Stimulated activated naive B cell treated with anti-CD40 and anti-IgM and Interleukin-4, amounts not matched to agents 10 μg/mL and 1 μg/mL and 100 μg/mL, for 72 hours (primary cell): ENCODE measurements around the gene ARHGEF4.

Source experiments
- ATAC-seq, 2 donors: fragments of 150-1000 bp; cut with Tn5 transposase; replicated peaks; 2 replicates each; pipeline ENCODE4 v1.10.0; 2021; ENCODE audit warnings: moderate library complexity in 1 of 2
- DNase-seq: peaks from one replicate; pipeline ENCODE4 v3.0.0; 2021
- H3K27ac Mint-ChIP-seq: one replicate; pipeline ENCODE4 v1.8.0; 2022; ENCODE audit warnings: mild to moderate bottlenecking, mixed read lengths
- H3K27me3 Mint-ChIP-seq, 2 donors: one replicate each; pipeline ENCODE4 v1.8.0; 2022; ENCODE audit warnings: mixed read lengths in 2 of 2
- H3K36me3 Mint-ChIP-seq, 2 donors: one replicate each; pipeline ENCODE4 v1.8.0; 2022; ENCODE audit warnings: mixed read lengths in 2 of 2, mild to moderate bottlenecking in 1 of 2
- H3K4me1 Mint-ChIP-seq, 2 donors: one replicate each; pipeline ENCODE4 v1.8.0; 2022; ENCODE audit warnings: mixed read lengths in 2 of 2, mild to moderate bottlenecking in 1 of 2
- H3K4me3 Mint-ChIP-seq, 2 donors: one replicate each; pipeline ENCODE4 v1.8.0; 2022; ENCODE audit warnings: mild to moderate bottlenecking in 2 of 2, mixed read lengths in 2 of 2, moderate library complexity in 1 of 2
- H3K9me3 Mint-ChIP-seq, 2 donors: one replicate each; pipeline ENCODE4 v1.8.0; 2022; ENCODE audit warnings: mixed read lengths in 2 of 2, mild to moderate bottlenecking in 1 of 2

ARHGEF4 gene

GRCh38 chr2:130913891-130914290 lies 77.2 kb downstream of the ARHGEF4 start:
- H3K4me3 Mint-ChIP-seq = no peak overlapping the region
- DNase-seq (no peak), ATAC-seq (no peak)
- H3K27ac Mint-ChIP-seq = no peak overlapping the region
- no peaks in the 10 kb centered on the region for H3K36me3 Mint-ChIP-seq
- no peaks in the 10 kb centered on the region for H3K9me3 Mint-ChIP-seq
- H3K27me3 Mint-ChIP-seq = peaks cover 26 to 46% of the 10 kb centered on the region in 2 donors
- H3K4me1 Mint-ChIP-seq = no peaks in the 10 kb centered on the region

- Mint-ChIP-seq H3K36me3 (no peaks in the 10 kb centered on the region), H3K27me3 (peaks cover 16 to 39% of the 10 kb centered on the region in 2 donors), H3K4me1 (no peaks in the 10 kb centered on the region), H3K4me3 (no peak overlapping the region), H3K27ac (no peak overlapping the region), H3K9me3 (no peaks in the 10 kb centered on the region)
- DNase-seq (no peak), ATAC-seq (no peak)
These were observed 78.4 kb downstream of the ARHGEF4 start for GRCh38 chr2:130915149-130915548.

GRCh38 chr2:130915595-130916437 lies 79.1 kb downstream of the ARHGEF4 start:
- H3K9me3 Mint-ChIP-seq = no peaks in the 10 kb centered on the region
- ATAC-seq = no peak
- no peaks in the 10 kb centered on the region for H3K36me3 Mint-ChIP-seq

GRCh38 chr2:130916438-130916705 lies 79.7 kb downstream of the ARHGEF4 start:
- no peak for ATAC-seq
- Mint-ChIP-seq H3K36me3 (no peaks in the 10 kb centered on the region), H3K9me3 (no peaks in the 10 kb centered on the region), H3K27me3 (peaks cover 16 to 39% of the 10 kb centered on the region in 2 donors), H3K4me3 (no peak overlapping the region), H3K27ac (no peak overlapping the region), H3K4me1 (no peaks in the 10 kb centered on the region)
- DNase-seq = no peak

More at GRCh38 chr2:130915595-130916437, 79.1 kb downstream of the ARHGEF4 start:
- DNase-seq = no peak
- Mint-ChIP-seq H3K4me1 (no peaks in the 10 kb centered on the region), H3K27me3 (peaks cover 16 to 39% of the 10 kb centered on the region in 2 donors), H3K4me3 (no peak overlapping the region), H3K27ac (no peak overlapping the region)

DNA sequence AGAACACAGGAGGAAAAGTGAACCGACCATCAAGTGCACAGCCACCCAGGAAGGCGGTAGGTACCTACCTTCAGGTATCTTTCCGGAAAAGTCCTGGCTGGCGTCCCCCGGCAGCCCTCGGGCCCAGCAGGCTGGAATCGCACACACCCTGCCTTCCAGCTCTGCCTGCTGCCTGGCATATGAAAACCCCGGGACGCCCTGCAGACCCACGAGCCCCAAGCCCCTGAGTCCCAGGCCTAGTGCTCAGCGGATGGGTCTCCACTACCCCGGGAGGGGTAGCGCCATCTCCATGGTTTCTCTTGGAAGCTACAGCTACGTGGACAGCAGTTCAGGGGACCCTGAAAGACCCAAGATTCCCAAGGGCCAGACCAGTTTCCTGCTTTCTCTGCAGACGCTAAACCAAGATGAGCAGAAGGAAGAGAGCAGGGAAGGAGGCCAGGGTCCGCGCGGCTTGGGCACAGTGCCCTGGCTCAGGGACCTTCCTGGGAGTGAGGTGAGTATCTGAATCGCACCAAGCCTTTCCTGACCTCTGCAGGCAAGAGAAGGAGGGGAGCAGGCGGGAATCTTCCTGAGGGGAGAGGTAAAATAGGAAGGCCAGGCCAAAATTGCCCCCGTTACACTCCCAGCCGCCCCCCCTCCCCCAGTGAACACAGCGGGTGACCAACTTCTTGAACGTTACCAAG lies 80.4 kb downstream of the ARHGEF4 start:
- Mint-ChIP-seq H3K36me3 (no peaks in the 10 kb centered on the region), H3K27ac (no peak overlapping the region), H3K4me1 (no peaks in the 10 kb centered on the region), H3K9me3 (no peaks in the 10 kb centered on the region), H3K4me3 (no peak overlapping the region), H3K27me3 (peaks cover 16 to 39% of the 10 kb centered on the region in 2 donors)
- DNase-seq = no peak
- no peak for ATAC-seq

GRCh38 chr2:130918393-130918792 lies 81.7 kb downstream of the ARHGEF4 start:
- Mint-ChIP-seq H3K4me3 (no peak overlapping the region), H3K27me3 (peaks cover 16 to 39% of the 10 kb centered on the region in 2 donors), H3K36me3 (no peaks in the 10 kb centered on the region), H3K27ac (no peak overlapping the region), H3K9me3 (no peaks in the 10 kb centered on the region), H3K4me1 (no peaks in the 10 kb centered on the region)
- DNase-seq (no peak), ATAC-seq (no peak)

DNA sequence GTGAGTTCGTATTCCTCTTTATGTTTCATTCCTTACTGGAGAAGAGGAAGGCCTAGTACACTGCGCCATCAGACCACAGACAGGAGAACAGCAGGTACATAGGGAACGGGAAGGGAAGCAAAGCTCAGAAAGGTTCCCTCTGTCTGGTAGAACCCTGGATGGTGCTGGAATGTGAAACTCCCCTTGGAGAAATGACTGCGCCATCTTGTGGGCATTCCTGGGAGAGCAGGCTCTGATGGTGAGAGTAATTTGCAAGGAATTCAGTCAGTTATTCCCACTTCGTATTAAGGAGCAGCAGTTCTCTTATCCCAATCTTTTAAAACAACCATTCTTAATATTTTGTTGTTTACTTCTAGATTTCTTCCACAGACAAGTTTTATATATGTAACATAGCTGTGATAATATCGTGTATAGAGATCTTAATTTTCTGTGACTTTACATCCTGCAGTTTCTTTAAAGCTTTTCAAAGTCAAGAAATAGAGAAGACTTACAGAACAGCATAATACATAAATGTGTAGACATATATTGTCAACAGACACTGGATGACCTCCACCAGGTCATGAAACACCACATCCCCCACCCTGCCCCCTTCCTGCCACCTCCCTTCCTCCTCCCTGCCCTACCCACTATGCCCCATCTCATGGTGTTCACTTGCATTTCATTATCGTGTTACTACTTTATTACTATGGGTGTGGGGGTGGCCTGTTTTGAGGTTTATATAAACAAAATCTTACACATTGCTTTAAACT lies 83.9 kb downstream of the ARHGEF4 start:
- Mint-ChIP-seq H3K27me3 (peaks cover 6 to 25% of the 10 kb centered on the region in 2 donors), H3K36me3 (no peaks in the 10 kb centered on the region), H3K9me3 (no peaks in the 10 kb centered on the region), H3K4me1 (no peaks in the 10 kb centered on the region), H3K4me3 (no peak overlapping the region), H3K27ac (no peak overlapping the region)
- no peak for ATAC-seq
- DNase-seq = no peak

DNA sequence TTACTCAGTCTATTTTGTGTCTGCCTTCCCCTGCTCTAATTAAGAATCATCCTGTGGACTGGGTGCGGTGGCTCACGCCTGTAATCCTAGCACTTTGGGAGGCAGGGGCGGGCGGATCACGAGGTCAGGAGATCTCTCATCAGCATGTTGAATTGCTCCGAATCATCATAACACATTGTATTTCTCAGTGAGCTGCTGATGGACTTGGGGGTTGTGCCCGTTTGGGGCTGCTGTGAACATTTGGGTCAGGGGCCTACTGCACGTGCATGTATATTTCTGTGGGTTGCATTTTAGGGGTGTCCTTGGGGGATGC lies 84.4 kb downstream of the ARHGEF4 start:
- Mint-ChIP-seq H3K36me3 (no peaks in the 10 kb centered on the region), H3K4me1 (no peaks in the 10 kb centered on the region), H3K4me3 (no peak overlapping the region), H3K27ac (no peak overlapping the region), H3K27me3 (peaks cover 4 to 22% of the 10 kb centered on the region in 2 donors), H3K9me3 (no peaks in the 10 kb centered on the region)
- DNase-seq (no peak), ATAC-seq (no peak)

GRCh38 chr2:130922417-130922816 lies 85.7 kb downstream of the ARHGEF4 start:
- DNase-seq (no peak), ATAC-seq (no peak)
- Mint-ChIP-seq H3K27me3 (peaks cover 5 to 20% of the 10 kb centered on the region in 2 donors), H3K36me3 (no peaks in the 10 kb centered on the region), H3K27ac (no peak overlapping the region), H3K9me3 (peaks cover 0 to 4% of the 10 kb centered on the region in 2 donors), H3K4me1 (no peaks in the 10 kb centered on the region), H3K4me3 (no peak overlapping the region)

DNA sequence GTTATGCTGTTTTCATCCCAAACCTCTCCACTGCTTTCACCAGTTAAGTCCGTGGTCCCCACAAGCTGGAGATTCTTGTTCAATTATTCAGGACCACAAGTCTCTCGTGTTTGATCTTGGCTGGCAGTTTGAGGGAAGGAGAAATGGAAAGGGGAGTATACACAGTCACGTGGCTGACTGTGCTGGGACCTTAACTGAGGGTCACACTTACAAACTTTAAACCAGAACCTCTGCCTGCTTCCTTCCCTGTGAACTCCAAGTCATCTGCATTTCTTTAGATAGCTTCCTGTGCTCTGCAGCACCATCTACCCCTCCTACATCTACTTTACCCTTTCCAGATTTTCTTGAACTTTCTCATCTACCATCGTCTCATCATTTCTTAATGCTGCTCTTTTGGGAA lies 91.7 kb downstream of the ARHGEF4 start:
- H3K27me3 Mint-ChIP-seq = peaks cover 10 to 29% of the 10 kb centered on the region in 2 donors
- H3K27ac Mint-ChIP-seq = no peak overlapping the region
- no peaks in the 10 kb centered on the region for H3K4me1 Mint-ChIP-seq
- no peak overlapping the region for H3K4me3 Mint-ChIP-seq
- H3K36me3 Mint-ChIP-seq = peaks cover 0 to 3% of the 10 kb centered on the region in 2 donors
- DNase-seq (no peak), ATAC-seq (no peak)
- H3K9me3 Mint-ChIP-seq = peaks cover 5 to 12% of the 10 kb centered on the region in 2 donors

DNA sequence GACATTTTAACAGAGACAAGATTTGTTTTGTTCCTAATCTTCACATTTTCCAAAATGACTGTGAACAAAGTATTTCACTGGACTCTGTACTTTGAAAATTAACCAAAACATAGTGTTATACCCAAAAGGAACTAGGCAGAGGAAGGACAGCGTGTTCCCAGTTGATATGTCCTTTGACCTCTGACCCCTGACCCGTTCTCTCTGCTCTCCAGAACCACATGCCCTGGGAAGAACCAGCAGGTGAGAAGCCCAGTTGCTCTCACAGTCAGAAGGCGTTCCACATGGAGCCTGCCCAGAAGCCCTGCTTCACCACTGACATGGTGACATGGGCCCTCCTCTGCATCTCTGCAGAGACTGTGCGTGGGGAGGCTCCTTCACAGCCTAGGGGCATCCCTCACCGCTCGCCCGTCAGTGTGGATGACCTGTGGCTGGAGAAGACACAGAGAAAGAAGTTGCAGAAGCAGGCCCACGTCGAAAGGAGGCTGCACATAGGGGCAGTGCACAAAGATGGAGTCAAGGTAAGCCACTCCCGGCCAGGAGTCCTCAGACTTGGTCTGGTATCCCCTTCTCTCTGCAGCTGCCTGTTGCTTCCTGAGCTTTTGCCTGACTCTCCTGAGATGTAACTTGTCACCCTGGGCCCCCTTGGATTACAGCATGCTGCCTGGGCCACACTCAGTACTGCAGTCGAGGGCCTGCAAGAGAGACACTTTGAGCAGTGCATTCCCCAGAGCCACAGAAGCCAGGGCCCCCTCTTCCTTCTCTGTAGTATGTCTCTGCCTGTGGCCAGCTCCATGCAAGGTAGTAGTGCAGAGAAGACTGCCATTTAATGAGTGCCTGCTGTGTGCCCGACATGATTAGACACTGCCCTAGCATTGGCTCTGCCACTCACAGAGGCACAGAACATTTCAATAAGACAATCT lies 94.3 kb downstream of the ARHGEF4 start:
- H3K36me3 Mint-ChIP-seq = peaks cover 0 to 3% of the 10 kb centered on the region in 2 donors
- peaks cover 11 to 16% of the 10 kb centered on the region in 2 donors for H3K9me3 Mint-ChIP-seq
- no peak for ATAC-seq
- H3K27ac Mint-ChIP-seq = no peak overlapping the region
- H3K4me1 Mint-ChIP-seq = no peaks in the 10 kb centered on the region
- no peak for DNase-seq
- no peak overlapping the region for H3K4me3 Mint-ChIP-seq
- peaks cover 10 to 29% of the 10 kb centered on the region in 2 donors for H3K27me3 Mint-ChIP-seq

- Mint-ChIP-seq H3K27ac (no peak overlapping the region), H3K36me3 (peaks cover 0 to 5% of the 10 kb centered on the region in 2 donors), H3K4me3 (no peak overlapping the region), H3K9me3 (peaks cover 9 to 11% of the 10 kb centered on the region in 2 donors), H3K27me3 (peaks cover 9 to 26% of the 10 kb centered on the region in 2 donors), H3K4me1 (no peaks in the 10 kb centered on the region)
- DNase-seq (no peak), ATAC-seq (no peak)
These were observed 96.8 kb downstream of the ARHGEF4 start for GRCh38 chr2:130933501-130933900.

GRCh38 chr2:130936451-130936850 lies 99.7 kb downstream of the ARHGEF4 start:
- DNase-seq (no peak), ATAC-seq (no peak)
- no peak overlapping the region for H3K27ac Mint-ChIP-seq
- H3K36me3 Mint-ChIP-seq = peaks cover 0 to 2% of the 10 kb centered on the region in 2 donors
- peaks cover 11 to 13% of the 10 kb centered on the region in 2 donors for H3K9me3 Mint-ChIP-seq
- no peaks in the 10 kb centered on the region for H3K4me1 Mint-ChIP-seq
- peaks cover 10 to 26% of the 10 kb centered on the region in 2 donors for H3K27me3 Mint-ChIP-seq
- H3K4me3 Mint-ChIP-seq = no peak overlapping the region

DNA sequence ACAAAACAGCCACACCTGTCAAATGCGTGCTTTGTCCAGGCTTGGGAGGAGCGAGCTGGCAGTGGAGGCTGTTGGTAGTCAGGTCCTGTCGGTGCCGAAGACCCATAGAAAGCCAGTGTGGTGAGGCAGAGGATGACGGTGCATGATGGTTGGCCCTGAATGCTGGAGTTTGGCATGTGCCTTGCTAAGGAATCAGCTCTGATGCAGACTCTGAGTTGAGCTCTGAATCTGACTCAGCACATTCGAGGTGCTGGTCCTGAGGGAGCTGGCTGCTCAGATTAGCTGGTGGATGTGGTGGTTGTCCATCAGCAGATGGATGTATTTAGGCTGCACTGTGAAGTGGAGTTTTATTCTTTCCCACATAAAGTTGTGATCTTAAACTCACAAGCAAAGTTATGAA lies 111.3 kb downstream of the ARHGEF4 start:
- Mint-ChIP-seq H3K27me3 (peaks cover 0 to 4% of the 10 kb centered on the region in 2 donors), H3K36me3 (peaks cover 3 to 5% of the 10 kb centered on the region in 2 donors), H3K4me3 (no peak overlapping the region), H3K9me3 (peaks cover 20 to 26% of the 10 kb centered on the region in 2 donors), H3K4me1 (no peaks in the 10 kb centered on the region), H3K27ac (no peak overlapping the region)
- ATAC-seq (no peak), DNase-seq (no peak)
